A549 (cell line): ENCODE measurements around the gene ADA. TPM values are rescaled to one million over a fixed set of nuclear protein-coding genes. Genes with fewer than 3 reads are reported as not detected.

Source experiments
- ATAC-seq, 2 experiments: fragments of 200-7000 bp in 1 of 2; fragments of >200 bp in 1 of 2; cut with Nextera tagmentation in 1 of 2; cut with Tn5 transposase in 1 of 2; 3 replicates each; pipeline versions ENCODE4 v1.8.0 to v1.9.1; 2018 to 2020; ENCODE audit warnings: mild to moderate bottlenecking in 1 of 2, moderate library complexity in 1 of 2
- CTCF ChIA-PET: fragments of 300-600 bp; sonication (Branson Sonifier 250); formaldehyde crosslinking; extraction: SDS; loops from one replicate; lab custom pipeline; 2021; ENCODE audit warnings: antibody characterized with exemption, inconsistent platforms; lab: Yijun Ruan, JAX
- POLR2A ChIA-PET: fragments of 350-600 bp; formaldehyde crosslinking; extraction: SDS; loops from one replicate; lab custom pipeline; 2021; ENCODE audit warnings: antibody characterized with exemption, inconsistent platforms; lab: Yijun Ruan, JAX
- DNase-seq, 2 experiments: peaks; one replicate each; pipeline versions ENCODE4 v3.0.0 to v3.0.0-alpha.2; 2011 to 2016; ENCODE audit warnings: low read depth in 1 of 2, low spot score in 1 of 2
- FAIRE-seq: peaks from 2 replicates; lab custom pipeline; 2011; peaks lifted over from hg19 to GRCh38; lab: Jason Lieb, UNC
- H3K27ac ChIP-seq, 2 experiments: fragments of >200 bp; sonication (Bioruptor Twin); formaldehyde crosslinking; 3 replicates each; pipeline ENCODE4 v1.5.1; 2016 to 2017
- H3K4me1 ChIP-seq: fragments of >200 bp; sonication (Bioruptor Twin); formaldehyde crosslinking; 3 replicates; pipeline ENCODE4 v1.6.1; 2016
- H3K4me2 ChIP-seq: fragments of >200 bp; sonication (Bioruptor Twin); formaldehyde crosslinking; 3 replicates; pipeline ENCODE4 v1.6.1; 2016
- H3K4me3 ChIP-seq: fragments of >200 bp; sonication (Bioruptor Twin); formaldehyde crosslinking; 3 replicates; pipeline ENCODE4 v1.5.1; 2016
- H3K9me3 ChIP-seq: fragments of >200 bp; sonication (Bioruptor Twin); formaldehyde crosslinking; 3 replicates; pipeline ENCODE4 v1.6.1; 2016
- BHLHE40 ChIP-seq: IDR thresholded peaks from 2 replicates; pipeline ENCODE4 v1.6.1; 2012; ENCODE audit warnings: low read depth, low read length, inconsistent platforms
- CBX8 ChIP-seq: fragments of 200-600 bp; sonication (generic); IDR thresholded peaks from 2 replicates; pipeline ENCODE4 v1.6.1; 2016
- CEBPB ChIP-seq, 2 experiments: fragments of >200 bp in 1 of 2; sonication (Bioruptor Twin) in 1 of 2; formaldehyde crosslinking in 1 of 2; IDR thresholded peaks; 2 replicates each; pipeline ENCODE4 v1.6.1; 2012 to 2016
- CHD2 ChIP-seq: fragments of 150-350 bp; IDR thresholded peaks from 2 replicates; pipeline ENCODE4 v1.6.1; 2014; ENCODE audit warnings: low read length; ENCODE audit not compliant: partially characterized antibody
- CHD4 ChIP-seq: fragments of 200-600 bp; sonication (generic); IDR thresholded peaks from 2 replicates; pipeline ENCODE4 v1.6.1; 2016; ENCODE audit warnings: antibody characterized with exemption, mild to moderate bottlenecking, borderline replicate concordance
- CTCF ChIP-seq: fragments of >200 bp; sonication (Bioruptor Twin); formaldehyde crosslinking; IDR thresholded peaks from 3 replicates; pipeline ENCODE4 v1.5.1; 2016
- FOSL2 ChIP-seq, 2 experiments: fragments of 450-650 bp in 1 of 2; fragments of >200 bp in 1 of 2; sonication (Bioruptor Twin) in 1 of 2; formaldehyde crosslinking; IDR thresholded peaks; 2 replicates each; pipeline versions ENCODE4 v1.5.0 to v1.6.1; 2016 to 2020; ENCODE audit warnings: mild to moderate bottlenecking in 1 of 2, moderate library complexity in 1 of 2
- GATA3 ChIP-seq: IDR thresholded peaks from 2 replicates; pipeline ENCODE4 v1.6.1; 2012; ENCODE audit warnings: borderline replicate concordance
- HDAC2 ChIP-seq: fragments of 200-600 bp; sonication (generic); IDR thresholded peaks from 2 replicates; pipeline ENCODE4 v1.6.1; 2016
- HEYL ChIP-seq: fragments of 250-450 bp; sonication (Bioruptor Pico); IDR thresholded peaks from 2 replicates; pipeline ENCODE4 v1.8.0; 2021; ENCODE audit warnings: mild to moderate bottlenecking, moderate library complexity
- KDM1A ChIP-seq: fragments of 200-600 bp; sonication (generic); IDR thresholded peaks from 2 replicates; pipeline ENCODE4 v1.6.1; 2016; ENCODE audit warnings: low read depth, mild to moderate bottlenecking
- MAX ChIP-seq: IDR thresholded peaks from 2 replicates; pipeline ENCODE4 v1.6.1; 2012
- NPAS2 ChIP-seq: fragments of 250-450 bp; sonication (Bioruptor Pico); IDR thresholded peaks from 2 replicates; pipeline ENCODE4 v1.8.0; 2022; ENCODE audit warnings: mild to moderate bottlenecking, moderate library complexity, borderline replicate concordance
- ZSCAN20 ChIP-seq: fragments of 250-450 bp; sonication (Bioruptor Pico); IDR thresholded peaks from 2 replicates; pipeline ENCODE4 v1.8.0; 2022; ENCODE audit warnings: mild to moderate bottlenecking, moderate library complexity
- WGBS: methylation state at CpG from one replicate; pipeline ENCODE4 v1.1.6; 2017; ENCODE audit errors: missing lambda C conversion rate; 5-methylcytosine and 5-hydroxymethylcytosine counted together
- polyA plus RNA-seq, 4 experiments: library from polyadenylated mRNA; depleted of rRNA in 3 of 4; stranded (reverse); fragments of >200 nt; fragmentation: RNase III in 1 of 4; extraction: RNeasy Plus Mini Kit Qiagen cat#74134 plus additional on column Dnase treatment in 1 of 4; gene quantifications; 2 replicates in 3 of 4; 3 replicates in 1 of 4; pipeline ENCODE4 v1.2.3, GENCODE V29; 2011 to 2017

Gene ADA
- polyA plus RNA-seq, 2 of the 4 experiments (the other 2 are of a cell fraction) = 34.5 to 48.1 TPM

- no peak for TF ChIP-seq CTCF
- TF ChIP-seq CHD2 = no peak
- TF ChIP-seq HEYL (CRISPR knock-in tag) = no peak
Measured at GRCh38 chr20:44574372-44574771, 77.1 kb downstream of the ADA start (continued).

- 72% methylated on average over 2 of the region's 2 CpGs for WGBS
- Histone ChIP-seq H3K27ac (peak overlapping the region; percentile 20 to 69; a peak in 3 of 6 replicates), H3K4me3 (no peak overlapping the region), H3K4me1 (peaks cover 28% of the 10 kb centered on the region), H3K4me2 (peak overlapping the region; percentile 70), H3K9me3 (no peaks in the 10 kb centered on the region)
- ChIA-PET CTCF (interaction anchor here (1.2 to 2.1 kb wide), 3 partner anchors 18 to 44 kb away, joined by 3 to 8 read pairs (median 3); no protein-coding TSS in a partner anchor), POLR2A (no interaction called here)
- TF ChIP-seq HDAC2 (peak; percentile 75; the same call in 1 of the 2 replicates), CBX8 (no peak), KDM1A (peak; percentile 89), MAX (no peak), CHD2 (no peak)
- DNase-seq (no peak), ATAC-seq (no peak), FAIRE-seq (no peak)
Measured at GRCh38 chr20:44573501-44573869, 78.0 kb downstream of the ADA start.

GRCh38 chr20:44572551-44573500 is 78.7 kb downstream of the ADA start:
- Histone ChIP-seq H3K4me3 (no peak overlapping the region), H3K4me2 (peak overlapping the region; percentile 70), H3K9me3 (no peaks in the 10 kb centered on the region), H3K27ac (peak overlapping the region; percentile 48 to 69; a peak in 5 of 6 replicates), H3K4me1 (peaks cover 28% of the 10 kb centered on the region)
- FAIRE-seq = no peak
- CTCF ChIA-PET = interaction anchor here (1.2 to 2.1 kb wide), 3 partner anchors 19 to 45 kb away, joined by 3 to 8 read pairs (median 3); no protein-coding TSS in a partner anchor
- POLR2A ChIA-PET = interaction anchor here (0.6 kb wide), 1 partner anchor 900 kb away, joined by 5 read pairs; no protein-coding TSS in a partner anchor
- peak in 1 of 2 experiments; percentile 43 for DNase-seq
- ATAC-seq = peak; percentile 75 to 83
- WGBS = 19% methylated on average over 6 of the region's 6 CpGs
- peak; percentile 52 to 88; a peak in 3 of 4 replicates for TF ChIP-seq CEBPB (IDR thresholded peaks at IDR 0.05)
- TF ChIP-seq CHD4 = no peak
- TF ChIP-seq GATA3 = peak; percentile 7; the same call in 1 of the 2 replicates
- TF ChIP-seq FOSL2 (IDR thresholded peaks at IDR 0.05) = no peak
- TF ChIP-seq FOSL2 (CRISPR knock-in tag; IDR thresholded peaks at IDR 0.05) = peak; percentile 80
- no peak for TF ChIP-seq ZSCAN20

GRCh38 chr20:44571362-44571988 is 80.0 kb downstream of the ADA start:
- CTCF ChIA-PET = interaction anchor here (1.2 kb wide), 1 partner anchor 19 kb away, joined by 4 read pairs; no protein-coding TSS in a partner anchor
- peaks cover 25% of the 10 kb centered on the region for H3K4me1 ChIP-seq
- 83% methylated on average over 6 of the region's 6 CpGs for WGBS
- no peak for FAIRE-seq
- no peak for TF ChIP-seq BHLHE40
- no peak for TF ChIP-seq NPAS2 (CRISPR knock-in tag)
- TF ChIP-seq, all 56 proteins: peak for 0
- DNase-seq = no peak
- POLR2A ChIA-PET = no interaction called here
- Histone ChIP-seq H3K4me2 (no peak overlapping the region; the same call in 2 of the 3 replicates), H3K9me3 (no peaks in the 10 kb centered on the region), H3K27ac (peak overlapping the region in 1 of 2 experiments; percentile 69; a peak in 1 of 6 replicates), H3K4me3 (no peak overlapping the region)
- ATAC-seq = no peak
